Natural killer cell (primary cell): ENCODE data around the gene TMEM87A. TPM values are rescaled to one million over a fixed set of nuclear protein-coding genes. Genes with fewer than 3 reads are reported as not detected.

Source experiments
- ATAC-seq, 3 donors: fragments of 150-1000 bp in 2 of 3; fragments of 200-7000 bp in 1 of 3; cut with Tn5 transposase; 1 replicate in 1 of 3; 2 replicates in 2 of 3; pipeline ENCODE4 v1.10.0; 2021; ENCODE audit warnings: mild to moderate bottlenecking in 2 of 3, moderate library complexity in 2 of 3
- DNase-seq, 2 donors: peaks; one replicate each; pipeline versions ENCODE4 v3.0.0 to v3.0.0-alpha.2; 2013 to 2021; ENCODE audit warnings: mixed read lengths in 1 of 2
- H3K27ac ChIP-seq: one replicate; pipeline ENCODE4 v1.5.1; 2013; ENCODE audit warnings: mild to moderate bottlenecking, low read length
- H3K27me3 ChIP-seq: one replicate; pipeline ENCODE4 v1.6.1; 2013; ENCODE audit warnings: low read length; ENCODE audit not compliant: control insufficient read depth, insufficient read depth
- H3K36me3 ChIP-seq: one replicate; pipeline ENCODE4 v1.6.1; 2013; ENCODE audit warnings: low read length; ENCODE audit not compliant: control insufficient read depth, insufficient read depth
- H3K4me1 ChIP-seq: one replicate; pipeline ENCODE4 v1.6.1; 2013; ENCODE audit warnings: low read length; ENCODE audit not compliant: control insufficient read depth, insufficient read depth
- H3K4me3 ChIP-seq: one replicate; pipeline ENCODE4 v1.5.1; 2013; ENCODE audit warnings: low read length
- H3K9me3 ChIP-seq: one replicate; pipeline ENCODE4 v1.6.1; 2013; ENCODE audit warnings: low read length; ENCODE audit not compliant: control insufficient read depth, insufficient read depth
- H3K27ac Mint-ChIP-seq, 2 donors: one replicate each; pipeline ENCODE4 v1.8.0; 2022; ENCODE audit warnings: mild to moderate bottlenecking in 2 of 2, mixed read lengths in 2 of 2, moderate library complexity in 1 of 2
- H3K27me3 Mint-ChIP-seq, 2 donors: one replicate each; pipeline ENCODE4 v1.8.0; 2022; ENCODE audit warnings: low read depth in 2 of 2, mixed read lengths in 2 of 2
- H3K36me3 Mint-ChIP-seq: one replicate; pipeline ENCODE4 v1.8.0; 2022; ENCODE audit warnings: mixed read lengths
- H3K4me1 Mint-ChIP-seq, 2 donors: one replicate each; pipeline ENCODE4 v1.8.0; 2022; ENCODE audit warnings: mixed read lengths in 2 of 2
- H3K4me3 Mint-ChIP-seq: one replicate; pipeline ENCODE4 v1.8.0; 2022; ENCODE audit warnings: mild to moderate bottlenecking, moderate library complexity, mixed read lengths
- H3K9me3 Mint-ChIP-seq, 2 donors: one replicate each; pipeline ENCODE4 v1.8.0; 2022; ENCODE audit warnings: mixed read lengths in 2 of 2
- CTCF ChIP-seq: fragments of 200-600 bp; IDR thresholded peaks from one replicate; pipeline ENCODE4 v1.8.0; 2022; ENCODE audit warnings: antibody characterized with exemption
- WGBS: methylation state at CpG from one replicate; pipeline ENCODE4 v1.1.7; 2013; ENCODE audit warnings: missing lambda C conversion rate; ENCODE audit not compliant: insufficient coverage; 5-methylcytosine and 5-hydroxymethylcytosine counted together
- intact Hi-C: fragments of 100-400 bp; cut with micrococcal nuclease; formaldehyde crosslinking; loops from one replicate; pipeline ENCODE4 v1.14.2; 2022
- total RNA-seq, 4 donors: library from RNA; stranded (reverse); fragments of 120-200 nt in 1 of 4; gene quantifications; one replicate each; pipeline versions ENCODE4 v1.2.3 to v1.2.4, GENCODE V29; 2013 to 2022

Gene TMEM87A
- total RNA-seq, 3 donors from 2014 or later (not counting 1 experiment from before 2014, with no cell fraction given) = 70.8 to 76.4 (median 73.7) TPM

GRCh38 chr15:42267286-42267685 is 5.9 kb downstream of the TMEM87A start:
- DNase-seq (no peak), ATAC-seq (no peak)
- TF ChIP-seq CTCF = no peak
- no peaks in the 10 kb centered on the region for H3K27me3 Mint-ChIP-seq
- H3K36me3 ChIP-seq = peaks cover 48% of the 10 kb centered on the region
- H3K27me3 ChIP-seq = no peaks in the 10 kb centered on the region
- no peaks in the 10 kb centered on the region for H3K4me1 ChIP-seq
- H3K4me3 ChIP-seq = no peak overlapping the region
- H3K36me3 Mint-ChIP-seq = peaks cover 43% of the 10 kb centered on the region
- H3K27ac ChIP-seq = no peak overlapping the region
- H3K9me3 Mint-ChIP-seq = no peaks in the 10 kb centered on the region
- no peak overlapping the region for H3K4me3 Mint-ChIP-seq
- H3K9me3 ChIP-seq = no peaks in the 10 kb centered on the region
- intact Hi-C loops = no loop called here
- H3K4me1 Mint-ChIP-seq = peaks cover 23 to 38% of the 10 kb centered on the region in 2 donors
- H3K27ac Mint-ChIP-seq = no peak overlapping the region

- ATAC-seq (no peak), DNase-seq (no peak)
- no peaks in the 10 kb centered on the region for H3K9me3 ChIP-seq
- WGBS = 78% methylated on average over 3 of the region's 5 CpGs
- no peak for TF ChIP-seq CTCF
- no peaks in the 10 kb centered on the region for H3K27me3 Mint-ChIP-seq
- peaks cover 65% of the 10 kb centered on the region for H3K36me3 ChIP-seq
- H3K4me1 ChIP-seq = no peaks in the 10 kb centered on the region
- H3K27ac Mint-ChIP-seq = no peak overlapping the region
- intact Hi-C loops = no loop called here
- H3K4me1 Mint-ChIP-seq = peaks cover 9 to 24% of the 10 kb centered on the region in 2 donors
- no peaks in the 10 kb centered on the region for H3K9me3 Mint-ChIP-seq
- no peak overlapping the region for H3K4me3 ChIP-seq
- peaks cover 43% of the 10 kb centered on the region for H3K36me3 Mint-ChIP-seq
- no peaks in the 10 kb centered on the region for H3K27me3 ChIP-seq
- no peak overlapping the region for H3K4me3 Mint-ChIP-seq
- no peak overlapping the region for H3K27ac ChIP-seq
These were observed 8.4 kb downstream of the TMEM87A start for GRCh38 chr15:42264795-42265194.

- Histone ChIP-seq H3K27ac (no peak overlapping the region), H3K9me3 (peaks cover 3% of the 10 kb centered on the region), H3K4me3 (no peak overlapping the region), H3K27me3 (no peaks in the 10 kb centered on the region), H3K4me1 (no peaks in the 10 kb centered on the region), H3K36me3 (peaks cover 33% of the 10 kb centered on the region)
- intact Hi-C loops = no loop called here
- Mint-ChIP-seq H3K27me3 (no peaks in the 10 kb centered on the region), H3K27ac (no peak overlapping the region), H3K36me3 (peaks cover 17% of the 10 kb centered on the region), H3K9me3 (peaks cover 0 to 3% of the 10 kb centered on the region in 2 donors), H3K4me1 (peaks cover 6 to 9% of the 10 kb centered on the region in 2 donors), H3K4me3 (no peak overlapping the region)
- no peak for ATAC-seq
- TF ChIP-seq CTCF = no peak
- WGBS = 100% methylated on average over 2 of the region's 2 CpGs
- DNase-seq = no peak
These were observed 19.9 kb downstream of the TMEM87A start for GRCh38 chr15:42253300-42253699.

GRCh38 chr15:42240823-42241222 is 32.4 kb downstream of the TMEM87A start:
- H3K9me3 ChIP-seq = no peaks in the 10 kb centered on the region
- ATAC-seq (no peak), DNase-seq (no peak)
- H3K4me1 ChIP-seq = no peaks in the 10 kb centered on the region
- Mint-ChIP-seq H3K27me3 (no peaks in the 10 kb centered on the region), H3K27ac (peak overlapping the region in 1 of 2 donors; percentile 2), H3K9me3 (no peaks in the 10 kb centered on the region), H3K36me3 (peaks cover 12% of the 10 kb centered on the region), H3K4me1 (peaks cover 8 to 18% of the 10 kb centered on the region in 2 donors), H3K4me3 (no peak overlapping the region)
- TF ChIP-seq CTCF = no peak
- no peak overlapping the region for H3K4me3 ChIP-seq
- peaks cover 43% of the 10 kb centered on the region for H3K36me3 ChIP-seq
- intact Hi-C loops = no loop called here
- WGBS = no CpG with 5 or more reads among the region's 1 CpG
- H3K27me3 ChIP-seq = no peaks in the 10 kb centered on the region
- H3K27ac ChIP-seq = no peak overlapping the region
